Measurements from ENCODE around the gene NCBP3. TPM values are rescaled to one million over a fixed set of nuclear protein-coding genes. Genes with fewer than 3 reads are reported as not detected.

NCBP3 gene
- total and polyA plus RNA-seq, 9 of the 15 experiments (the other 6 are each of a cell fraction or from before 2014, with no cell fraction given) = 3.1 to 25.5 (median 20.5) TPM

DNA sequence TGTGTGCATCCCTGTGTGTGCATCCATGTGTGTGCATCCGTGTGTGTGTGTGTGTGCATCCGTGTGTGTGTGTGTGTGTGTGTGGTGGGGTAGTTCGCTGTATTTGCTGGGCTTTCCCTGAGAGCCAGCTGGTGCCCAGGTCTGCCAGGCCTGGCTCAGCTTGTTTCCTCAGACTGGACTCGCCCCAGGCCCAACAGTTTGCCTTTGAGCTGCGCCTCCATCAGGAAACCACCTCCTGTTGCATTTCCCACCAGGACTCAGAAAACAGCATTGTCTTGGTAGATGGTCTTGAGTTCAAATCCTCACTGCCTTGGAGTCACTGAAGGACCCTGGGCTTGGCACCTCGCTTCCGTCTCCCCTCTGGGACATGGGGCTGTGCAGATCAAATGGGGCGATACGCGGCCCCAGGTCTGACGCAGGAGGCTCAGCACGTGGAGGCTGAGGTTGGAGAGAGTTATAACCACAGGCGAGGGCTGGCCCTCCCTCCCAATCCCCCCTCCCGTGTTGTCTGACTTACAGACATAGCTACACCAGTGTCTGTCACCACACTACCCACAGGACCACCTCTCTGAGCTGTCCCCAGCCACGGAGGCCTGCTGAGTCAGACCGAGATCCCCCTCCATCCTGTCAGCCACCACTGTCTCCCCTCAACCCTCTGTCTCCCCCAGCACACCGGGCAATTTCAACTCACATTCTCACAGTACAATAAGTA lies 49.8 kb downstream of the NCBP3 start (continued):
- TF ChIP-seq, protein P1, sequence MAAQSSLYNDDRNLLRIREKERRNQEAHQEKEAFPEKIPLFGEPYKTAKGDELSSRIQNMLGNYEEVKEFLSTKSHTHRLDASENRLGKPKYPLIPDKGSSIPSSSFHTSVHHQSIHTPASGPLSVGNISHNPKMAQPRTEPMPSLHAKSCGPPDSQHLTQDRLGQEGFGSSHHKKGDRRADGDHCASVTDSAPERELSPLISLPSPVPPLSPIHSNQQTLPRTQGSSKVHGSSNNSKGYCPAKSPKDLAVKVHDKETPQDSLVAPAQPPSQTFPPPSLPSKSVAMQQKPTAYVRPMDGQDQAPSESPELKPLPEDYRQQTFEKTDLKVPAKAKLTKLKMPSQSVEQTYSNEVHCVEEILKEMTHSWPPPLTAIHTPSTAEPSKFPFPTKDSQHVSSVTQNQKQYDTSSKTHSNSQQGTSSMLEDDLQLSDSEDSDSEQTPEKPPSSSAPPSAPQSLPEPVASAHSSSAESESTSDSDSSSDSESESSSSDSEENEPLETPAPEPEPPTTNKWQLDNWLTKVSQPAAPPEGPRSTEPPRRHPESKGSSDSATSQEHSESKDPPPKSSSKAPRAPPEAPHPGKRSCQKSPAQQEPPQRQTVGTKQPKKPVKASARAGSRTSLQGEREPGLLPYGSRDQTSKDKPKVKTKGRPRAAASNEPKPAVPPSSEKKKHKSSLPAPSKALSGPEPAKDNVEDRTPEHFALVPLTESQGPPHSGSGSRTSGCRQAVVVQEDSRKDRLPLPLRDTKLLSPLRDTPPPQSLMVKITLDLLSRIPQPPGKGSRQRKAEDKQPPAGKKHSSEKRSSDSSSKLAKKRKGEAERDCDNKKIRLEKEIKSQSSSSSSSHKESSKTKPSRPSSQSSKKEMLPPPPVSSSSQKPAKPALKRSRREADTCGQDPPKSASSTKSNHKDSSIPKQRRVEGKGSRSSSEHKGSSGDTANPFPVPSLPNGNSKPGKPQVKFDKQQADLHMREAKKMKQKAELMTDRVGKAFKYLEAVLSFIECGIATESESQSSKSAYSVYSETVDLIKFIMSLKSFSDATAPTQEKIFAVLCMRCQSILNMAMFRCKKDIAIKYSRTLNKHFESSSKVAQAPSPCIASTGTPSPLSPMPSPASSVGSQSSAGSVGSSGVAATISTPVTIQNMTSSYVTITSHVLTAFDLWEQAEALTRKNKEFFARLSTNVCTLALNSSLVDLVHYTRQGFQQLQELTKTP (IDR thresholded peaks at IDR 0.05; ENCODE audit: low read depth in 1 of 2, partially characterized antibody in 2 of 2) = no peak

DNA sequence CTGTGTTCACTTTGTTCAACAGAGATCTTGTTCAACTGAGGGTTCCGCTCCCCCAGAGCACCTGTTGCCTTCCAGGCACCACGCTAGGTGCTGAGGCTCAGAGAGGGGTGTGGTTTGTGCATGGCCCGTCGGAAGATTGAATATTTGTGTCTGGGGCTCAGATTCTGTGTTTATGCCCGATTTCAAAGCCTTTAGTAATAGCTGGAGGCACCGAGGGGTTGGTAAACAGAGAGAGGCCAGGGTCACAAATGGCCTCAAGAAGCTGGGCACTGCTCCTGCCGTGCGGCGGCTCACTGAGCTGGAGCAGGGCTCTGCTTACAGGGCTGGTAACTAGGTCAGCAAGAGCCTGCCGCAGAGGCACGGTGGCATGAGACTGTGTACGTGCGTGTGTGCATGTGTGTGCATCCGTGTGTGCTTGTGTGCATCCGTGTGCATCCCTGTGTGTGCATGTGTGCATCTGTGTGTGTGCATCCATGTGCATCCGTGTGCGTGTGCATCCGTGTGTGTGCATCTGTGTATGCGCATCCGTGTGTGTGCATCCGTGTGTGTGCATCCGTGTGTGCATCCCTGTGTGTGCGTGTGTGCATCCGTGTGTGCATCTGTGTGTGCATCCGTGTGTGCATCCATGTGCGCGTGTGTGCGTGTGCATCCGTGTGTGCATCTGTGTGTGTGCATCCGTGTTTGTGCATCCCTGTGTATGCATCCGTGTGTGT lies 50.5 kb downstream of the NCBP3 start:
- H3K9ac ChIP-seq (ENCODE audit: insufficient read depth in 1 of 2, low read depth in 2 of 2, low read length in 2 of 2) = no peak overlapping the region; a peak in 1 of 4 replicates
- H3K79me2 ChIP-seq (ENCODE audit: control insufficient read depth, insufficient read depth, low read length) = no peaks in the 10 kb centered on the region
- H3K36me3 ChIP-seq (ENCODE audit: control insufficient read depth, insufficient read depth, low read length) = no peaks in the 10 kb centered on the region
- ATAC-seq = no peak
- H2AFZ ChIP-seq (ENCODE audit: low read depth, low read length) = no peak overlapping the region
- H3K4me3 ChIP-seq = no peak overlapping the region
- no TSS peak for BruUV-seq (replicated peaks)
- WGBS (ENCODE audit: insufficient coverage, low coverage, missing lambda C conversion rate) = 44% methylated on average over 23 of the region's 31 CpGs
- H4K20me1 ChIP-seq (replicated peaks; ENCODE audit: control insufficient read depth, insufficient read depth, low read length) = no peaks in the 10 kb centered on the region
- TF ChIP-seq KDM1A (IDR thresholded peaks at IDR 0.05) (peak in 1 of 2 experiments; percentile 88; a peak in 2 of 4 replicates), MCM3 (IDR thresholded peaks at IDR 0.05) (no peak), MAX (CRISPR knock-in tag; IDR thresholded peaks at IDR 0.05) (peak; percentile 17; the same call in 1 of the 2 replicates), ILF3 (IDR thresholded peaks at IDR 0.05; ENCODE audit: borderline replicate concordance) (no peak), HLTF (IDR thresholded peaks at IDR 0.05) (no peak), ZSCAN29 (IDR thresholded peaks at IDR 0.05) (no peak)
- TF ChIP-seq, protein P2, sequence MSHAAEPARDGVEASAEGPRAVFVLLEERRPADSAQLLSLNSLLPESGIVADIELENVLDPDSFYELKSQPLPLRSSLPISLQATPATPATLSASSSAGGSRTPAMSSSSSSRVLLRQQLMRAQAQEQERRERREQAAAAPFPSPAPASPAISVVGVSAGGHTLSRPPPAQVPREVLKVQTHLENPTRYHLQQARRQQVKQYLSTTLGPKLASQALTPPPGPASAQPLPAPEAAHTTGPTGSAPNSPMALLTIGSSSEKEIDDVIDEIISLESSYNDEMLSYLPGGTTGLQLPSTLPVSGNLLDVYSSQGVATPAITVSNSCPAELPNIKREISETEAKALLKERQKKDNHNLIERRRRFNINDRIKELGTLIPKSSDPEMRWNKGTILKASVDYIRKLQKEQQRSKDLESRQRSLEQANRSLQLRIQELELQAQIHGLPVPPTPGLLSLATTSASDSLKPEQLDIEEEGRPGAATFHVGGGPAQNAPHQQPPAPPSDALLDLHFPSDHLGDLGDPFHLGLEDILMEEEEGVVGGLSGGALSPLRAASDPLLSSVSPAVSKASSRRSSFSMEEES (CRISPR knock-in tag; IDR thresholded peaks at IDR 0.05) = no peak
- TF ChIP-seq, protein P3, sequence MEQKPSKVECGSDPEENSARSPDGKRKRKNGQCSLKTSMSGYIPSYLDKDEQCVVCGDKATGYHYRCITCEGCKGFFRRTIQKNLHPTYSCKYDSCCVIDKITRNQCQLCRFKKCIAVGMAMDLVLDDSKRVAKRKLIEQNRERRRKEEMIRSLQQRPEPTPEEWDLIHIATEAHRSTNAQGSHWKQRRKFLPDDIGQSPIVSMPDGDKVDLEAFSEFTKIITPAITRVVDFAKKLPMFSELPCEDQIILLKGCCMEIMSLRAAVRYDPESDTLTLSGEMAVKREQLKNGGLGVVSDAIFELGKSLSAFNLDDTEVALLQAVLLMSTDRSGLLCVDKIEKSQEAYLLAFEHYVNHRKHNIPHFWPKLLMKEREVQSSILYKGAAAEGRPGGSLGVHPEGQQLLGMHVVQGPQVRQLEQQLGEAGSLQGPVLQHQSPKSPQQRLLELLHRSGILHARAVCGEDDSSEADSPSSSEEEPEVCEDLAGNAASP (IDR thresholded peaks at IDR 0.05) = no peak
- ChIA-PET POLR2A (interaction anchor here (0.6 kb wide), 1 partner anchor 9 kb away, joined by 3 read pairs; no protein-coding TSS in a partner anchor), CTCF (ENCODE audit: low intra/inter-chr PET ratio) (no interaction called here)
- no peak overlapping the region for H3K27ac ChIP-seq (ENCODE audit: extremely low read depth, low read depth, low read length)
- H3K9me1 ChIP-seq (ENCODE audit: control insufficient read depth, insufficient read depth, low read length) = no peaks in the 10 kb centered on the region
- H3K4me2 ChIP-seq (ENCODE audit: insufficient read depth, low read length) = no peak overlapping the region
- DNase-seq (ENCODE audit: extremely low read depth in 1 of 4, low spot score in 3 of 4) = no peak
- intact Hi-C loops (cut with micrococcal nuclease) = no loop called here
- no peak for FAIRE-seq
- in situ Hi-C loops (cut with MboI) = no loop called here
- peaks cover 0 to 4% of the 10 kb centered on the region in 2 experiments; a peak in 1 of 5 replicates for H3K27me3 ChIP-seq (ENCODE audit: control insufficient read depth in 2 of 2, insufficient read depth in 2 of 2, low read length in 2 of 2)
- no peaks in the 10 kb centered on the region for H3K9me3 ChIP-seq (replicated peaks; ENCODE audit: control insufficient read depth, insufficient read depth, low read depth, low read length)
- H3K4me1 ChIP-seq (replicated peaks in 1 of 2; ENCODE audit: control insufficient read depth in 2 of 2, insufficient read depth in 2 of 2, low read length in 2 of 2) = peaks cover 0 to 11% of the 10 kb centered on the region in 2 experiments; a peak in 2 of 5 replicates
